Adrenal gland (tissue), 12 donors: ENCODE measurements around the gene GALNT12. TPM values are rescaled to one million over a fixed set of nuclear protein-coding genes. Genes with fewer than 3 reads are reported as not detected.

ENCODE experiments used
- DNase-seq, 7 donors: peaks; one replicate each; pipeline ENCODE4 v3.0.0-alpha.2; 2019 to 2020
- H3K27ac ChIP-seq, 5 donors: fragments of 200-600 bp; sonication (generic) in 4 of 5; 1 replicate in 3 of 5; 2 replicates in 2 of 5; pipeline versions ENCODE4 v1.5.1 to v1.8.0; 2016 to 2020; ENCODE audit warnings: mild to moderate bottlenecking in 1 of 5
- H3K27me3 ChIP-seq: fragments of 200-600 bp; 2 replicates; pipeline ENCODE4 v1.8.0; 2021
- H3K36me3 ChIP-seq, 2 donors: fragments of 200-600 bp; replicated peaks in 1 of 2; 1 replicate in 1 of 2; 2 replicates in 1 of 2; pipeline versions ENCODE4 v1.5.1 to v1.8.0; 2018 to 2022
- H3K4me1 ChIP-seq, 2 donors: fragments of 200-600 bp; replicated peaks in 1 of 2; 1 replicate in 1 of 2; 2 replicates in 1 of 2; pipeline versions ENCODE4 v1.5.1 to v1.8.0; 2018 to 2021
- H3K4me3 ChIP-seq, 4 donors: fragments of 200-600 bp; sonication (generic) in 3 of 4; one replicate each; pipeline ENCODE4 v1.5.1; 2016 to 2018
- H3K9me3 ChIP-seq, 3 donors: fragments of 200-600 bp; sonication (generic) in 1 of 3; replicated peaks in 1 of 3; 1 replicate in 2 of 3; 2 replicates in 1 of 3; pipeline versions ENCODE4 v1.5.1 to v1.8.0; 2016 to 2021
- POLR2A ChIP-seq, 2 donors: fragments of 450-650 bp; IDR thresholded peaks; one replicate each; pipeline ENCODE4 v1.6.1; 2017; ENCODE audit warnings: antibody characterized with exemption in 2 of 2, mild to moderate bottlenecking in 2 of 2, moderate library complexity in 1 of 2
- WGBS, 4 donors: extraction: QIAGEN DNeasy Blood & Tissue Kit in 2 of 4; methylation state at CpG; one replicate each; pipeline versions ENCODE4 v1.1.5 to v1.1.7; 2013 to 2017; 5-methylcytosine and 5-hydroxymethylcytosine counted together
- intact Hi-C, 2 donors: fragments of 100-400 bp; cut with DNase I; formaldehyde crosslinking; loops; one replicate each; pipeline versions ENCODE4 v1.14.1 to v1.15.0; 2022 to 2023
- polyA plus RNA-seq, 3 donors: library from polyadenylated mRNA; stranded (reverse); fragments of 200-250 nt in 2 of 3; fragments of 350-450 nt in 1 of 3; fragmentation: Illumina TruSeq in 1 of 3; extraction: RNeasy Lipid Tissue Mini Kit (QIAGEN cat#74804) in 1 of 3; gene quantifications; one replicate each; pipeline ENCODE4 v1.2.3, GENCODE V29; 2013 to 2014
- total RNA-seq, 9 donors: library from RNA; depleted of rRNA in 4 of 9; stranded (reverse); fragments of >200 nt in 4 of 9; fragments of 120-200 nt in 1 of 9; fragmentation: NEBNext Ultra II Directional in 1 of 9; extraction: Animal tissue kit (Norgen Biotek cat#: 25700) in 1 of 9; gene quantifications; one replicate each; pipeline versions ENCODE4 v1.1.0 to v1.2.4, GENCODE V29; 2013 to 2023
- TF ChIP-seq, protein P1 (sequence below), 6 experiments: fragments of 450-650 bp in 4 of 6; fragments of 200-600 bp in 2 of 6; sonication (generic) in 1 of 6; IDR thresholded peaks; 1 replicate in 5 of 6; 2 replicates in 1 of 6; pipeline versions ENCODE4 v1.5.1 to v1.8.0; 2016 to 2021; ENCODE audit warnings: antibody characterized with exemption in 6 of 6, mild to moderate bottlenecking in 2 of 6, moderate library complexity in 1 of 6
- donor health status: healthy with polysubstance abuse.
- donor health status: Bipolar disorder and iron deficiency.
- donor health status: DM: yes; HTN: yes; CAD: no.
- donor health status: DM: no; HTN: no; CAD: no.
- donor health status: DM: no; HTN: no; CAD: no.
- donor health status: DM: yes; HTN: yes; CAD: no.

Gene GALNT12
- total and polyA plus RNA-seq, 12 donors = 1.1 to 20.6 (median 4.2) TPM

- Histone ChIP-seq H3K4me1 (peaks cover 22 to 55% of the 10 kb centered on the region in 2 donors), H3K9me3 (no peaks in the 10 kb centered on the region), H3K36me3 (no peaks in the 10 kb centered on the region), H3K27me3 (no peaks in the 10 kb centered on the region), H3K27ac (peak overlapping the region in 1 of 5 donors; percentile 71), H3K4me3 (no peak overlapping the region)
- TF ChIP-seq, protein P1, sequence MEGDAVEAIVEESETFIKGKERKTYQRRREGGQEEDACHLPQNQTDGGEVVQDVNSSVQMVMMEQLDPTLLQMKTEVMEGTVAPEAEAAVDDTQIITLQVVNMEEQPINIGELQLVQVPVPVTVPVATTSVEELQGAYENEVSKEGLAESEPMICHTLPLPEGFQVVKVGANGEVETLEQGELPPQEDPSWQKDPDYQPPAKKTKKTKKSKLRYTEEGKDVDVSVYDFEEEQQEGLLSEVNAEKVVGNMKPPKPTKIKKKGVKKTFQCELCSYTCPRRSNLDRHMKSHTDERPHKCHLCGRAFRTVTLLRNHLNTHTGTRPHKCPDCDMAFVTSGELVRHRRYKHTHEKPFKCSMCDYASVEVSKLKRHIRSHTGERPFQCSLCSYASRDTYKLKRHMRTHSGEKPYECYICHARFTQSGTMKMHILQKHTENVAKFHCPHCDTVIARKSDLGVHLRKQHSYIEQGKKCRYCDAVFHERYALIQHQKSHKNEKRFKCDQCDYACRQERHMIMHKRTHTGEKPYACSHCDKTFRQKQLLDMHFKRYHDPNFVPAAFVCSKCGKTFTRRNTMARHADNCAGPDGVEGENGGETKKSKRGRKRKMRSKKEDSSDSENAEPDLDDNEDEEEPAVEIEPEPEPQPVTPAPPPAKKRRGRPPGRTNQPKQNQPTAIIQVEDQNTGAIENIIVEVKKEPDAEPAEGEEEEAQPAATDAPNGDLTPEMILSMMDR (IDR thresholded peaks at IDR 0.05) = no peak
- intact Hi-C loops = no loop called here
- WGBS, 4 donors = 70 to 89% (median 86%) methylated on average over 3 of the region's 3 CpGs
- peak in 2 of 7 donors; percentile 14 to 27 for DNase-seq
These were observed 73.9 kb downstream of the GALNT12 start for GRCh38 chr9:98881356-98881755.

- peak overlapping the region in 2 of 5 donors; percentile 71 to 84 for H3K27ac ChIP-seq
- no peaks in the 10 kb centered on the region for H3K36me3 ChIP-seq
- H3K9me3 ChIP-seq = no peaks in the 10 kb centered on the region
- H3K4me3 ChIP-seq = no peak overlapping the region
- WGBS, 4 donors = 71 to 75% (median 73%) methylated on average over 8 of the region's 8 CpGs
- peaks cover 29 to 61% of the 10 kb centered on the region in 2 donors for H3K4me1 ChIP-seq
- no peaks in the 10 kb centered on the region for H3K27me3 ChIP-seq
- intact Hi-C loops = no loop called here
- no peak for TF ChIP-seq POLR2A (IDR thresholded peaks at IDR 0.05)
- TF ChIP-seq, protein P1 (IDR thresholded peaks at IDR 0.05) = peak in 1 of 6 experiments; percentile 13
- DNase-seq = peak in 2 of 7 donors; percentile 20 to 39
These were observed 74.5 kb downstream of the GALNT12 start for GRCh38 chr9:98881836-98882568.

DNA sequence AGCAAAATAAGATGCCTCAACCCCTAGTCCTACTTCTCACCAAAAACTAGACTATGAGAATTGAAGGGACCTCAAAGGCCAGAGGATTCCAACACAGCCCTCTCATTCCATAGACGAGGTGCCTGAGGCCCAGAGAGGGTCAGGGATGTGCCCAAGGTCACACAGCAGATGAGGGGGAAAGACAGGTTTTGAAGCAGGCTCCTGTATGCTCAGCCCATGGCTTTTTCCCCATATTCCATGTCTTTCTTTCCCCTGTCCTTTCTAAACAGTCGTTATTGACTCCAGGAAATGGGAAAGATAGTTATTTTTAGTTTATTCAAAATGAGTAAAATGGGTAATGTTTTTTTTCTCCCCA is 75.1 kb downstream of the GALNT12 start:
- DNase-seq = peak in 2 of 7 donors; percentile 19 to 27
- Histone ChIP-seq H3K4me1 (peaks cover 32 to 67% of the 10 kb centered on the region in 2 donors), H3K4me3 (no peak overlapping the region), H3K27ac (peak overlapping the region in 2 of 5 donors; percentile 57 to 84), H3K9me3 (no peaks in the 10 kb centered on the region), H3K36me3 (no peaks in the 10 kb centered on the region), H3K27me3 (no peaks in the 10 kb centered on the region)
- 31 to 49% (median 45%) methylated on average over 2 of the region's 2 CpGs for WGBS, 4 donors
- TF ChIP-seq POLR2A (IDR thresholded peaks at IDR 0.05) = no peak
- intact Hi-C loops = no loop called here

DNA sequence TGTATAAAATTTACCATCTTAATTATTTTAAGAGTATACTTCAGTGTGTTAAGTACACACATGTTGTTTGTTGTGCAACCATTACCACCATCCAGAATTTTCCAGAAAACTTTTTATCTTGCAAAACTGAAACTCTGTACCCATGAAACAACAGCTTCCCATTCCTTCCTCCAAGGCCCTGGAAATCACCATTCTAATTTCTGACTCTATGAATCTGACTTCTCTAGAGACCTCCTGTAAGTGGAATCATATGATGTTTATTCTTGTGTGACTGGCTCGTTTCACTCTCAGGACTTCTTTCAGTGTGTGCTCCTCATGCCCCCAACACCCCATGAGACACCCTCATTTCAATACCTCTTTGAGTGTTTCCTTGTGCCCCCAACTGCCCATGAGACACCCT is 75.8 kb downstream of the GALNT12 start:
- no peaks in the 10 kb centered on the region for H3K27me3 ChIP-seq
- no peaks in the 10 kb centered on the region for H3K9me3 ChIP-seq
- intact Hi-C loops = no loop called here
- H3K27ac ChIP-seq = peak overlapping the region in 2 of 5 donors; percentile 75 to 84
- H3K4me3 ChIP-seq = no peak overlapping the region
- TF ChIP-seq POLR2A (IDR thresholded peaks at IDR 0.05) = no peak
- TF ChIP-seq, protein P1 (IDR thresholded peaks at IDR 0.05) = no peak
- no peaks in the 10 kb centered on the region for H3K36me3 ChIP-seq
- DNase-seq = peak in 1 of 7 donors; percentile 15
- peaks cover 37 to 73% of the 10 kb centered on the region in 2 donors for H3K4me1 ChIP-seq
- 72 to 89% (median 82%) methylated on average over 1 of the region's 1 CpG for WGBS, 4 donors

- Histone ChIP-seq H3K4me1 (peaks cover 37 to 79% of the 10 kb centered on the region in 2 donors), H3K27me3 (no peaks in the 10 kb centered on the region), H3K4me3 (no peak overlapping the region), H3K27ac (peak overlapping the region in 4 of 5 donors; percentile 4 to 84 (median 72)), H3K36me3 (no peaks in the 10 kb centered on the region), H3K9me3 (no peaks in the 10 kb centered on the region)
- peak in 3 of 7 donors; percentile 31 to 48 (median 35) for DNase-seq
- TF ChIP-seq, protein P1 (IDR thresholded peaks at IDR 0.05) = no peak
- intact Hi-C loops = no loop called here
- 76 to 84% (median 80%) methylated on average over 4 of the region's 4 CpGs for WGBS, 4 donors
These were observed 77.4 kb downstream of the GALNT12 start for GRCh38 chr9:98884849-98885248.
